IMR-90 (cell line): ENCODE results near the gene METTL23. TPM values are rescaled to one million over a fixed set of nuclear protein-coding genes. Genes with fewer than 3 reads are reported as not detected.

Source experiments
- ATAC-seq: fragments of 200-7000 bp; cut with Tn5 transposase; 2 replicates; pipeline ENCODE4 v1.9.1; 2020; ENCODE audit warnings: low read depth, mild to moderate bottlenecking, moderate library complexity
- BruUV-seq: library from RNA; stranded (reverse); fragments of 400-500 nt; replicated peaks from 2 replicates; lab custom pipeline; 2021; lab: Mats Ljungman, UMichigan
- CTCF ChIA-PET: fragments of 300-600 bp; formaldehyde crosslinking; extraction: SDS; loops from one replicate; lab custom pipeline; 2021; ENCODE audit warnings: antibody characterized with exemption; lab: Yijun Ruan, JAX
- POLR2A ChIA-PET: fragments of 300-600 bp; sonication (Branson Sonifier 250); formaldehyde crosslinking; loops from one replicate; lab custom pipeline; 2022; ENCODE audit warnings: antibody characterized with exemption; ENCODE audit not compliant: unreplicated experiment; lab: Charles Lee
- DNase-seq: peaks from one replicate; pipeline ENCODE4 v3.0.0; 2013
- H2AFZ ChIP-seq: replicated peaks from 2 replicates; pipeline ENCODE3; 2013; ENCODE audit warnings: low read length, mild to moderate bottlenecking; ENCODE audit not compliant: poor library complexity
- H2AK5ac ChIP-seq: 2 replicates; pipeline ENCODE4 v1.6.1; 2013; ENCODE audit warnings: low read depth, low read length, inconsistent platforms
- H2AK9ac ChIP-seq: replicated peaks from 2 replicates; pipeline ENCODE3; 2013; ENCODE audit warnings: mild to moderate bottlenecking, low read depth, low read length, moderate library complexity; ENCODE audit not compliant: poor library complexity
- H2BK120ac ChIP-seq: 2 replicates; pipeline ENCODE4 v1.6.1; 2013; ENCODE audit warnings: low read depth, low read length, inconsistent platforms
- H2BK15ac ChIP-seq: 3 replicates; pipeline ENCODE4 v1.6.1; 2013; ENCODE audit warnings: low read depth, low read length, inconsistent platforms
- H2BK20ac ChIP-seq: 2 replicates; pipeline ENCODE4 v1.6.1; 2013; ENCODE audit warnings: low read depth, mild to moderate bottlenecking, inconsistent platforms, low read length, moderate library complexity
- H2BK5ac ChIP-seq: 2 replicates; pipeline ENCODE4 v1.6.1; 2013; ENCODE audit warnings: mild to moderate bottlenecking, low read depth, low read length, inconsistent platforms; ENCODE audit not compliant: poor library complexity, severe bottlenecking
- H3K14ac ChIP-seq: replicated peaks from 2 replicates; pipeline ENCODE4 v1.6.1; 2013; ENCODE audit warnings: low read depth, low read length, inconsistent platforms
- H3K18ac ChIP-seq: 2 replicates; pipeline ENCODE4 v1.6.1; 2013; ENCODE audit warnings: low read depth, low read length, control low read depth
- H3K23ac ChIP-seq: 2 replicates; pipeline ENCODE4 v1.6.1; 2013; ENCODE audit warnings: low read depth, low read length, inconsistent platforms
- H3K27ac ChIP-seq: 2 replicates; pipeline ENCODE4 v1.5.1; 2013; ENCODE audit warnings: mild to moderate bottlenecking, control low read depth, low read length; ENCODE audit not compliant: insufficient read depth
- H3K27me3 ChIP-seq: 2 replicates; pipeline ENCODE4 v1.6.1; 2013; ENCODE audit warnings: low read length; ENCODE audit not compliant: control insufficient read depth, insufficient read depth
- H3K36me3 ChIP-seq: 2 replicates; pipeline ENCODE4 v1.6.1; 2013; ENCODE audit warnings: low read length, mixed read lengths; ENCODE audit not compliant: control insufficient read depth, insufficient read depth
- H3K4ac ChIP-seq: 2 replicates; pipeline ENCODE4 v1.6.1; 2013; ENCODE audit warnings: low read depth, low read length, inconsistent platforms
- H3K4me1 ChIP-seq: 2 replicates; pipeline ENCODE4 v1.6.1; 2013; ENCODE audit warnings: low read length, mixed read lengths; ENCODE audit not compliant: control insufficient read depth, insufficient read depth
- H3K4me2 ChIP-seq: 2 replicates; pipeline ENCODE4 v1.6.1; 2013; ENCODE audit warnings: low read depth, mild to moderate bottlenecking, control low read depth, low read length, moderate library complexity
- H3K4me3 ChIP-seq: 2 replicates; pipeline ENCODE4 v1.5.1; 2013; ENCODE audit warnings: low read depth, mild to moderate bottlenecking, control low read depth, low read length, moderate library complexity; ENCODE audit not compliant: insufficient read depth
- H3K56ac ChIP-seq: 2 replicates; pipeline ENCODE4 v1.6.1; 2013; ENCODE audit warnings: low read length, inconsistent platforms; ENCODE audit not compliant: insufficient read depth; ENCODE audit errors: extremely low read depth
- H3K79me1 ChIP-seq, 2 experiments: 2 replicates each; pipeline ENCODE4 v1.6.1; 2013; ENCODE audit warnings: low read length in 2 of 2, inconsistent platforms in 1 of 2, low read depth in 1 of 2
- H3K9ac ChIP-seq: 2 replicates; pipeline ENCODE4 v1.6.1; 2013; ENCODE audit warnings: low read depth, low read length, control low read depth
- H3K9me1 ChIP-seq: 2 replicates; pipeline ENCODE4 v1.6.1; 2013; ENCODE audit warnings: low read length, inconsistent platforms; ENCODE audit not compliant: insufficient read depth
- H3K9me3 ChIP-seq: 2 replicates; pipeline ENCODE4 v1.6.1; 2013; ENCODE audit warnings: low read length; ENCODE audit not compliant: control insufficient read depth, insufficient read depth
- H4K20me1 ChIP-seq: 2 replicates; pipeline ENCODE4 v1.6.1; 2013; ENCODE audit warnings: low read length, inconsistent platforms; ENCODE audit not compliant: insufficient read depth
- H4K5ac ChIP-seq: 2 replicates; pipeline ENCODE4 v1.6.1; 2013; ENCODE audit warnings: mild to moderate bottlenecking, low read depth, low read length, control low read depth
- H4K8ac ChIP-seq, 2 experiments: 2 replicates each; pipeline ENCODE4 v1.6.1; 2013; ENCODE audit warnings: low read depth in 2 of 2, low read length in 2 of 2, control low read depth in 1 of 2, inconsistent platforms in 1 of 2
- H4K91ac ChIP-seq: 2 replicates; pipeline ENCODE4 v1.6.1; 2013; ENCODE audit warnings: low read depth, low read length, inconsistent platforms; ENCODE audit not compliant: insufficient read depth
- RFX5 ChIP-seq: IDR thresholded peaks from 2 replicates; pipeline ENCODE4 v1.8.0; 2012; ENCODE audit warnings: low read depth, mild to moderate bottlenecking, low read length, moderate library complexity
- WGBS, 2 experiments: methylation state at CpG; one replicate each; pipeline versions ENCODE4 v1.1.5 to v1.1.7; 2013; ENCODE audit warnings: missing lambda C conversion rate in 2 of 2; ENCODE audit not compliant: insufficient read length in 1 of 2; ENCODE audit errors: extremely low coverage in 2 of 2; 5-methylcytosine and 5-hydroxymethylcytosine counted together
- dilution Hi-C: fragments of 300-500 bp; cut with HindIII; formaldehyde crosslinking; loops from one replicate; pipeline ENCODE4 v1.14.3; 2018; ENCODE audit warnings: low sequenced_read_pairs; ENCODE audit not compliant: unreplicated experiment
- in situ Hi-C: fragments of 300-500 bp; cut with MboI; formaldehyde crosslinking; loops from 3 replicates; pipeline ENCODE4 v1.14.3; 2019; ENCODE audit warnings: low sequenced_read_pairs, inconsistent platforms, mixed read lengths
- intact Hi-C: fragments of 100-400 bp; cut with micrococcal nuclease; formaldehyde crosslinking; loops from 2 replicates; pipeline ENCODE4 v1.10.0; 2022
- polyA plus RNA-seq, 3 experiments: library from polyadenylated mRNA; depleted of rRNA; stranded (reverse); fragments of >200 nt; gene quantifications; 2 replicates each; pipeline ENCODE4 v1.2.3, GENCODE V29; 2012; ENCODE audit warnings: low replicate concordance in 1 of 3
- total RNA-seq: library from RNA; depleted of rRNA; stranded (reverse); fragments of >200 nt; gene quantifications from 2 replicates; pipeline ENCODE4 v1.2.3, GENCODE V29; 2012

Gene METTL23
- total and polyA plus RNA-seq, 2 of the 4 experiments (the other 2 are of a cell fraction) = 18.8 to 32.1 TPM

DNA sequence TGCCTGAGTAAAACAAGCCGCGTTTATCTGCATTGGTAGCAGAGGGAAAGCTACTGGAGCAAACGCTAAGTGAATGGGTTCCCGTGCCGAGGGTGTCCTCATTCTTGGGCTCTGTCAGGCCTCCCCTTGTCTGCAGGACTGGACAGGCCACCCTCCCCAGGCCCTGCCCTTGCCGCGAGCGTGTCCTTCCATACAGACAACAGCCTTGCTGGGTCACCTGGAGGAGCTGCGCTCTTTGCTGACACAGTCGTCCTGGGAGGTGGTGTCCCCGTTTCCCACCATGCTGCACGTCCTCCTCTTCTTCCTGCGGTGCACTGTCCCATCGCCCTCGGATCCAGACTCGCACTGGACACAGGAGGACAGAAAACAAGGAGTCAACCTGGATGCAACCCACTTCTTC is 8.1 kb upstream of the METTL23 start:
- Histone ChIP-seq H3K4me1 (peaks cover 12% of the 10 kb centered on the region), H3K23ac (no peak overlapping the region), H2AFZ (no peak overlapping the region), H3K18ac (no peak overlapping the region), H2BK5ac (no peak overlapping the region), H3K27ac (no peak overlapping the region), H2BK20ac (no peak overlapping the region), H3K9ac (no peak overlapping the region), H3K4me2 (no peak overlapping the region), H2AK5ac (no peak overlapping the region), H3K9me1 (peaks cover 7% of the 10 kb centered on the region), H3K4me3 (no peak overlapping the region), H2AK9ac (no peak overlapping the region), H3K9me3 (no peaks in the 10 kb centered on the region), H4K20me1 (peaks cover 49% of the 10 kb centered on the region), H3K36me3 (peaks cover 55% of the 10 kb centered on the region), H2BK120ac (no peak overlapping the region), H3K4ac (no peak overlapping the region), H4K91ac (no peak overlapping the region), H3K14ac (no peak overlapping the region), H4K5ac (no peak overlapping the region), H4K8ac (no peak overlapping the region), H3K56ac (no peak overlapping the region), H3K27me3 (no peaks in the 10 kb centered on the region), H3K79me1 (peaks cover 48 to 76% of the 10 kb centered on the region in 2 experiments), H2BK15ac (no peak overlapping the region)
- intact Hi-C loops = no loop called here
- dilution Hi-C loops = no loop called here
- ChIA-PET POLR2A (no interaction called here), CTCF (interaction anchor here (0.6 kb wide), 1 partner anchor 31 kb away, joined by 3 read pairs; no protein-coding TSS in a partner anchor)
- in situ Hi-C loops = no loop called here
- BruUV-seq = no TSS peak
- WGBS, 2 experiments = 95% methylated on average over 10 of the region's 16 CpGs; no CpG with 5 or more reads in 1 of the 2 experiments
- no peak for DNase-seq
- TF ChIP-seq RFX5 = no peak
- ATAC-seq = no peak
